ENCODE results near the gene ARPC4. TPM values are rescaled to one million over a fixed set of nuclear protein-coding genes. Genes with fewer than 3 reads are reported as not detected.
"Not testable (repeated sequence)": the region's sequence is repeated elsewhere in the genome, so short reads cannot be mapped to it uniquely, and the experiment has no call there.

The ARPC4 gene
- total and polyA plus RNA-seq, 2 donors (not counting 1 experiment from before 2014, with no cell fraction given) = 174 to 307 TPM

DNA sequence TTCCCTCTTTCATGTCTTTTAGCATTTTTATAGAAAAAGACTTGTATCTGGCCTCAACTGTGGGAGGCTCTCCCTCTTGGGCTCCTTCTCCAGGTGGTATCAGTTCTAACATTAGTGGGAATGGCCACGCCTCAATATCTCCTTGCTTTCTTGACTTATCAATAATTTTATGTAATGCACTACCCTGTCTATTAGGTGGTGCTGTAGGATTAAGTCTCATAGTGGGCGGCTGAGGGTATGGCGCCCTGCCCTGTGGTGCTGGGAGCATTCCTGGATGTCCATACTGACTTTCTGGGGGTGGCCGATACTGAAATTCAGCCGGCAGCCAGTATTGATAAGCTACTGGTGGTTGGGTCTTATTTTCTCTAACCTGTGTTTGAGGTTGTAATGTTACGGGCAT is 59.6 kb downstream of the ARPC4 start:
- Histone ChIP-seq H3K36me3 (ENCODE audit: control insufficient read depth, insufficient read depth, low read length) (no peaks in the 10 kb centered on the region), H3K9me3 (ENCODE audit: control insufficient read depth, insufficient read depth, low read depth, low read length) (no peaks in the 10 kb centered on the region), H3K79me2 (ENCODE audit: control insufficient read depth, insufficient read depth, low read length) (no peaks in the 10 kb centered on the region), H3K27ac (ENCODE audit: insufficient read depth, low read length) (no peak overlapping the region), H3K4me1 (ENCODE audit: control insufficient read depth, extremely low read depth, insufficient read depth, low read length) (no peaks in the 10 kb centered on the region), H3K4me3 (replicated peaks in 1 of 4; ENCODE audit: control extremely low read depth in 1 of 4, insufficient read depth in 1 of 4, low read depth in 3 of 4, low read length in 4 of 4) (no peak overlapping the region), H3K27me3 (ENCODE audit: control insufficient read depth, insufficient read depth, low read length) (no peaks in the 10 kb centered on the region), H2AFZ (ENCODE audit: low read length) (no peak overlapping the region), H3K4me2 (ENCODE audit: extremely low read depth, insufficient read depth, low read length) (no peak overlapping the region), H4K20me1 (ENCODE audit: control insufficient read depth, extremely low read depth, insufficient read depth, low read length) (no peaks in the 10 kb centered on the region), H3K9ac (ENCODE audit: insufficient read depth, low read length) (no peak overlapping the region)
- DNase-seq (ENCODE audit: low read depth in 2 of 2) = no peak
- TF ChIP-seq EZH2 (IDR thresholded peaks at IDR 0.05; ENCODE audit: low read length, missing control alignments) = no peak
- TF ChIP-seq, protein P1, sequence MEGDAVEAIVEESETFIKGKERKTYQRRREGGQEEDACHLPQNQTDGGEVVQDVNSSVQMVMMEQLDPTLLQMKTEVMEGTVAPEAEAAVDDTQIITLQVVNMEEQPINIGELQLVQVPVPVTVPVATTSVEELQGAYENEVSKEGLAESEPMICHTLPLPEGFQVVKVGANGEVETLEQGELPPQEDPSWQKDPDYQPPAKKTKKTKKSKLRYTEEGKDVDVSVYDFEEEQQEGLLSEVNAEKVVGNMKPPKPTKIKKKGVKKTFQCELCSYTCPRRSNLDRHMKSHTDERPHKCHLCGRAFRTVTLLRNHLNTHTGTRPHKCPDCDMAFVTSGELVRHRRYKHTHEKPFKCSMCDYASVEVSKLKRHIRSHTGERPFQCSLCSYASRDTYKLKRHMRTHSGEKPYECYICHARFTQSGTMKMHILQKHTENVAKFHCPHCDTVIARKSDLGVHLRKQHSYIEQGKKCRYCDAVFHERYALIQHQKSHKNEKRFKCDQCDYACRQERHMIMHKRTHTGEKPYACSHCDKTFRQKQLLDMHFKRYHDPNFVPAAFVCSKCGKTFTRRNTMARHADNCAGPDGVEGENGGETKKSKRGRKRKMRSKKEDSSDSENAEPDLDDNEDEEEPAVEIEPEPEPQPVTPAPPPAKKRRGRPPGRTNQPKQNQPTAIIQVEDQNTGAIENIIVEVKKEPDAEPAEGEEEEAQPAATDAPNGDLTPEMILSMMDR (conservative IDR thresholded peaks at IDR 0.05 in 1 of 2, IDR thresholded peaks at IDR 0.05 in 1 of 2; ENCODE audit: low read depth in 1 of 2, low read length in 2 of 2) = no peak

DNA sequence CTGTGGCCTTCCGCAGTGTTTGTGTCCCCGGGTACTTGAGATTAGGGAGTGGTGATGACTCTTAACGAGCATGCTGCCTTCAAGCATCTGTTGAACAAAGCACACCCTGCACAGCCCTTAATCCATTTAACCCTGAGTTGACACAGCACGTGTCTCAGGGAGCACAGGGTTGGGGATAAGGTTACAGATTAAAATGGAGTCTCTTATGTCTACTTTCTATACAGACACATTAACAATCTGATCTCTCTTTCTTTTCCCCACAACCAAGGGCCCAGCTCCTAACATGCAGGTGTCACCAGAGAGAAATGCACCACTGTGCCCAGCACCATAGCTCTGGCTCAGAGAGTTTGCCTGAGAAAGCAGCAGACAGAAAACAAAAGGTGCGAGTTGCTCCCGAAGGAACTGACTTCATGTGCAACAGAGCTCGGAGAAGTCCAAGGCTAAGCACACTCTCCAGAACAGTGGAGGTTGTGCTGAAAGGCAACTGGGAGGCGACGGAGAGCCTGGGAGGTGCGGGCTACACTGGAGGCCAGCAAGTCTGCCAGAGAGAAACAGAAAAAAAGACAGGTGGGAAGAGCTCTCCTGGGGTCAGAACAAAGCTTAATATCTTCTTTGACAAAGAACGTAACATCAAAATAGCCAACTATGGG is 61.5 kb downstream of the ARPC4 start:
- H3K4me1 ChIP-seq (ENCODE audit: control insufficient read depth, extremely low read depth, insufficient read depth, low read length); H3K4me2 ChIP-seq (ENCODE audit: extremely low read depth, insufficient read depth, low read length); H3K36me3 ChIP-seq (ENCODE audit: control insufficient read depth, insufficient read depth, low read length); H3K4me3 ChIP-seq (replicated peaks in 1 of 4; ENCODE audit: control extremely low read depth in 1 of 4, insufficient read depth in 1 of 4, low read depth in 3 of 4, low read length in 4 of 4); H3K9me3 ChIP-seq (ENCODE audit: control insufficient read depth, insufficient read depth, low read depth, low read length); H3K27me3 ChIP-seq (ENCODE audit: control insufficient read depth, insufficient read depth, low read length); H3K27ac ChIP-seq (ENCODE audit: insufficient read depth, low read length); H3K9ac ChIP-seq (ENCODE audit: insufficient read depth, low read length); DNase-seq (ENCODE audit: low read depth in 2 of 2); H2AFZ ChIP-seq (ENCODE audit: low read length); H4K20me1 ChIP-seq (ENCODE audit: control insufficient read depth, extremely low read depth, insufficient read depth, low read length); H3K79me2 ChIP-seq (ENCODE audit: control insufficient read depth, insufficient read depth, low read length): not testable (repeated sequence)

DNA sequence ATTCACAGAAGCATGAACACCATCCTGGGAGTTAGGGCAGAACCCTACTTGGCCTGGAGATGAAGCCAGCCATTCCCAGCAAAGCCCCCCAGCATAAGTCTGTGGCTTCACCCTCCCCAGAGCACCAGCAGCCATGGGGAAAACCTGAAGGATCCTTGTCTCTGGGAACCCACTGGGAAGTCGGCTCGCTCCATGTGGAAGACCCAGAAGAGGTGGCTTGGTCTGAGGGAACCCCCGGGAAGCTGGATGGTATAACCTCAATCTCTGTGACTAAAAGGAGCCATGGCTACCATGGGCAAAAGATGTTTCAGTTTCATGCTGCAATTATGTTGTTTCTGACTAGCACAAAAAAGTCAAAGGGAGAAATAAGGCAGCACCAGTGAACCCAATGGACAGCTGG is 62.7 kb downstream of the ARPC4 start:
- Histone ChIP-seq H3K27ac (ENCODE audit: insufficient read depth, low read length) (no peak overlapping the region), H4K20me1 (ENCODE audit: control insufficient read depth, extremely low read depth, insufficient read depth, low read length) (no peaks in the 10 kb centered on the region), H3K9me3 (ENCODE audit: control insufficient read depth, insufficient read depth, low read depth, low read length) (no peaks in the 10 kb centered on the region), H3K4me2 (ENCODE audit: extremely low read depth, insufficient read depth, low read length) (no peak overlapping the region), H2AFZ (ENCODE audit: low read length) (no peak overlapping the region), H3K4me1 (ENCODE audit: control insufficient read depth, extremely low read depth, insufficient read depth, low read length) (no peaks in the 10 kb centered on the region), H3K4me3 (replicated peaks in 1 of 4; ENCODE audit: control extremely low read depth in 1 of 4, insufficient read depth in 1 of 4, low read depth in 3 of 4, low read length in 4 of 4) (no peak overlapping the region), H3K27me3 (ENCODE audit: control insufficient read depth, insufficient read depth, low read length) (no peaks in the 10 kb centered on the region), H3K9ac (ENCODE audit: insufficient read depth, low read length) (no peak overlapping the region), H3K36me3 (ENCODE audit: control insufficient read depth, insufficient read depth, low read length) (no peaks in the 10 kb centered on the region), H3K79me2 (ENCODE audit: control insufficient read depth, insufficient read depth, low read length) (no peaks in the 10 kb centered on the region)
- no peak for DNase-seq (ENCODE audit: low read depth in 2 of 2)
- TF ChIP-seq EZH2 (IDR thresholded peaks at IDR 0.05; ENCODE audit: low read length, missing control alignments) = no peak
- TF ChIP-seq, protein P1 (conservative IDR thresholded peaks at IDR 0.05 in 1 of 2, IDR thresholded peaks at IDR 0.05 in 1 of 2; ENCODE audit: low read depth in 1 of 2, low read length in 2 of 2) = no peak

Other genes starting within 250 kb of the ARPC4 start
- under 0.01 and 0.17 TPM in 2 replicates for gene LHFPL4, start 239.3 kb upstream of the ARPC4 start, total RNA-seq
- 0.01 TPM in 1 of 2 replicates, not detected in the other for gene LHFPL4, start 239.3 kb upstream of the ARPC4 start, polyA plus RNA-seq
- gene MTMR14, start 143.6 kb upstream of the ARPC4 start, total RNA-seq = 27.0 and 35.2 TPM in 2 replicates
- 28.5 and 36.9 TPM in 2 replicates for gene MTMR14, start 143.6 kb upstream of the ARPC4 start, polyA plus RNA-seq
- under 0.01 TPM in 1 of 2 replicates, not detected in the other for gene CPNE9, start 89.2 kb upstream of the ARPC4 start, total RNA-seq
- gene CPNE9, start 89.2 kb upstream of the ARPC4 start, polyA plus RNA-seq = not detected in 2 replicates
- gene BRPF1, start 61.3 kb upstream of the ARPC4 start, total RNA-seq = 12.2 and 12.3 TPM in 2 replicates
- 4.1 and 7.1 TPM in 2 replicates for gene BRPF1, start 61.3 kb upstream of the ARPC4 start, polyA plus RNA-seq
- 23.6 and 24.4 TPM in 2 replicates for gene OGG1, start 43.1 kb upstream of the ARPC4 start, total RNA-seq
- 20.1 and 22.2 TPM in 2 replicates for gene OGG1, start 43.1 kb upstream of the ARPC4 start, polyA plus RNA-seq
- 55.2 and 64.2 TPM in 2 replicates for gene CAMK1, start 23.1 kb upstream of the ARPC4 start, total RNA-seq
- gene CAMK1, start 23.1 kb upstream of the ARPC4 start, polyA plus RNA-seq = 27.7 and 37.0 TPM in 2 replicates
- gene TADA3, start 609 bp upstream of the ARPC4 start, total RNA-seq = 69.3 and 87.9 TPM in 2 replicates
- gene TADA3, start 609 bp upstream of the ARPC4 start, polyA plus RNA-seq = 51.2 and 64.5 TPM in 2 replicates
- 10.0 and 14.9 TPM in 2 replicates for gene TTLL3, start 17.2 kb downstream of the ARPC4 start, total RNA-seq
- 11.3 and 16.1 TPM in 2 replicates for gene TTLL3, start 17.2 kb downstream of the ARPC4 start, polyA plus RNA-seq
- 16.2 and 22.1 TPM in 2 replicates for gene RPUSD3, start 50.9 kb downstream of the ARPC4 start, total RNA-seq
- 17.3 and 29.9 TPM in 2 replicates for gene RPUSD3, start 50.9 kb downstream of the ARPC4 start, polyA plus RNA-seq
- gene CIDEC, start 87.2 kb downstream of the ARPC4 start, total RNA-seq = 0.17 TPM in 1 of 2 replicates, not detected in the other
- 0.08 TPM in 1 of 2 replicates, not detected in the other for gene CIDEC, start 87.2 kb downstream of the ARPC4 start, polyA plus RNA-seq
- gene JAGN1, start 97.5 kb downstream of the ARPC4 start, total RNA-seq = 30.6 and 33.9 TPM in 2 replicates
- 36.6 and 44.9 TPM in 2 replicates for gene JAGN1, start 97.5 kb downstream of the ARPC4 start, polyA plus RNA-seq
- 0.26 and 0.99 TPM in 2 replicates for gene IL17RE, start 109.8 kb downstream of the ARPC4 start, total RNA-seq
- 1.9 and 2.6 TPM in 2 replicates for gene IL17RE, start 109.8 kb downstream of the ARPC4 start, polyA plus RNA-seq
- gene IL17RC, start 124.0 kb downstream of the ARPC4 start, total RNA-seq = 17.5 and 21.3 TPM in 2 replicates
- 14.5 and 17.1 TPM in 2 replicates for gene IL17RC, start 124.0 kb downstream of the ARPC4 start, polyA plus RNA-seq
- 15.7 and 50.2 TPM in 2 replicates for gene CRELD1, start 140.8 kb downstream of the ARPC4 start, total RNA-seq
- gene CRELD1, start 140.8 kb downstream of the ARPC4 start, polyA plus RNA-seq = 23.8 and 24.2 TPM in 2 replicates
- gene PRRT3, start 159.3 kb downstream of the ARPC4 start, total RNA-seq = 1.5 and 3.8 TPM in 2 replicates
- 3.1 and 4.5 TPM in 2 replicates for gene PRRT3, start 159.3 kb downstream of the ARPC4 start, polyA plus RNA-seq
- gene EMC3, start 193.8 kb downstream of the ARPC4 start, total RNA-seq = 63.6 and 63.9 TPM in 2 replicates
- gene EMC3, start 193.8 kb downstream of the ARPC4 start, polyA plus RNA-seq = 139 and 149 TPM in 2 replicates
- 2.1 and 7.1 TPM in 2 replicates for gene FANCD2, start 233.4 kb downstream of the ARPC4 start, total RNA-seq
- 9.7 and 25.5 TPM in 2 replicates for gene FANCD2, start 233.4 kb downstream of the ARPC4 start, polyA plus RNA-seq

All from fibroblast of lung (primary cell).